K562 (cell line): ENCODE data around the gene BCAR3. TPM values are rescaled to one million over a fixed set of nuclear protein-coding genes. Genes with fewer than 3 reads are reported as not detected.
A peak's percentile ranks its signal among the peaks of the same experiment; 100 is the strongest.

Experiments
- CAMTA2 ChIP-seq: fragments of 250-450 bp; sonication (Bioruptor Pico); conservative IDR thresholded peaks from 2 replicates; pipeline ENCODE4 v1.5.1; 2022
- DNMT1 ChIP-seq: fragments of 450-650 bp; IDR thresholded peaks from 2 replicates; pipeline ENCODE4 v1.6.1; 2016; ENCODE audit warnings: antibody characterized with exemption, mild to moderate bottlenecking
- MAFF ChIP-seq: IDR thresholded peaks from 2 replicates; pipeline ENCODE4 v1.6.1; 2012; ENCODE audit warnings: low read length, improper control_type of control experiment
- MGA ChIP-seq: fragments of 450-650 bp; IDR thresholded peaks from 2 replicates; pipeline ENCODE4 v1.6.1; 2016; ENCODE audit warnings: mild to moderate bottlenecking, moderate library complexity
- NR4A1 ChIP-seq, 2 experiments: fragments of 250-450 bp in 1 of 2; fragments of 450-650 bp in 1 of 2; sonication (Bioruptor Pico) in 1 of 2; IDR thresholded peaks; 2 replicates each; pipeline versions ENCODE4 v1.4.0 to v1.6.1; 2016 to 2020; ENCODE audit warnings: mild to moderate bottlenecking in 2 of 2, missing compliant biosample characterization in 1 of 2, missing genetic modification characterization in 1 of 2, moderate library complexity in 1 of 2
- PRPF4 ChIP-seq: fragments of 200-400 bp; formaldehyde crosslinking; IDR thresholded peaks from one replicate; pipeline ENCODE4 v1.6.1; 2017; ENCODE audit warnings: low read length, low read depth, mild to moderate bottlenecking; ENCODE audit not compliant: insufficient read depth, poor library complexity, severe bottlenecking
- PYGO2 ChIP-seq: fragments of 450-650 bp; IDR thresholded peaks from 2 replicates; pipeline ENCODE4 v1.6.1; 2016; ENCODE audit warnings: mild to moderate bottlenecking, missing genetic modification characterization, moderate library complexity, missing compliant biosample characterization
- SAP30 ChIP-seq: fragments of 200-600 bp; sonication (generic); IDR thresholded peaks from 2 replicates; pipeline ENCODE4 v1.6.1; 2012; ENCODE audit warnings: borderline replicate concordance, low read depth, mild to moderate bottlenecking, moderate library complexity, low read length, control low read depth, inconsistent platforms; ENCODE audit not compliant: insufficient read depth, poor library complexity, severe bottlenecking
- U2AF2 ChIP-seq: fragments of 200-400 bp; formaldehyde crosslinking; optimal IDR thresholded peaks from 2 replicates; pipeline ENCODE3; 2017; ENCODE audit warnings: low read depth, mild to moderate bottlenecking, low read length
- XRCC5 ChIP-seq: fragments of 200-400 bp; formaldehyde crosslinking; IDR thresholded peaks from 2 replicates; pipeline ENCODE4 v1.6.1; 2017; ENCODE audit warnings: low read depth, mild to moderate bottlenecking, low read length
- ZNF639 ChIP-seq, 2 experiments: fragments of 200-800 bp in 1 of 2; sonication (Bioruptor generic) in 1 of 2; sonication (generic) in 1 of 2; formaldehyde crosslinking in 1 of 2; IDR thresholded peaks in 1 of 2; conservative IDR thresholded peaks in 1 of 2; 2 replicates each; pipeline versions ENCODE4 v1.5.0 to v1.6.1; 2016 to 2020; ENCODE audit warnings: missing compliant biosample characterization in 1 of 2, missing genetic modification characterization in 1 of 2, missing genetic modification reagents in 1 of 2
- ZSCAN32 ChIP-seq: fragments of 450-650 bp; formaldehyde crosslinking; IDR thresholded peaks from 2 replicates; pipeline ENCODE4 v1.4.0; 2020; ENCODE audit warnings: mild to moderate bottlenecking, moderate library complexity
- polyA plus RNA-seq, 8 experiments: library from polyadenylated mRNA; depleted of rRNA in 4 of 8; stranded (reverse) in 5 of 8; unstranded in 3 of 8; fragments of >200 nt; fragmentation: Nextera tagmentation in 2 of 8; fragmentation: Illumina TruSeq in 1 of 8; extraction: Ambion mirVana in 2 of 8; extraction: Trizol in 1 of 8; gene quantifications; 2 replicates each; pipeline versions ENCODE4 v1.2.1 to v1.2.3, GENCODE V29; 2011 to 2014; ENCODE audit warnings: inconsistent platforms in 1 of 8, missing spikeins in 1 of 8
- total RNA-seq, 7 experiments: library from RNA; depleted of rRNA in 6 of 7; stranded (reverse); fragments of >200 nt in 6 of 7; fragmentation: Illumina TruSeq in 2 of 7; extraction: Trizol in 2 of 7; gene quantifications; 2 replicates each; pipeline versions ENCODE4 v1.2.1 to v1.2.3, GENCODE V29; 2011 to 2021; ENCODE audit warnings: low replicate concordance in 1 of 7

The BCAR3 gene
- total and polyA plus RNA-seq, 9 of the 15 experiments (the other 6 are each of a cell fraction or from before 2014, with no cell fraction given): 1.8 to 6.3 (median 3.8) TPM

- TF ChIP-seq CAMTA2 (CRISPR knock-in tag): no peak
- TF ChIP-seq MGA: peak; percentile 97
- no peak for TF ChIP-seq NR4A1 (CRISPR knock-in tag; IDR thresholded peaks at IDR 0.05)
- 0 out of 2 replicates have a peak, but pooled peaks have one; percentile 80 for TF ChIP-seq NR4A1 (tag; IDR thresholded peaks at IDR 0.05)
- no peak for TF ChIP-seq U2AF2
- TF ChIP-seq PYGO2 (tag): no peak
- no peak for TF ChIP-seq ZSCAN32 (CRISPR knock-in tag)
- no peak for TF ChIP-seq XRCC5
- TF ChIP-seq SAP30: no peak
- TF ChIP-seq PRPF4: no peak
- no peak; the same call in 1 of the 2 replicates for TF ChIP-seq MAFF
- TF ChIP-seq DNMT1: no peak
- TF ChIP-seq ZNF639 (CRISPR knock-in tag; conservative IDR thresholded peaks at IDR 0.05 in 1 of 2, IDR thresholded peaks at IDR 0.05 in 1 of 2): peak in 1 of 2 experiments; percentile 40; a peak in 1 of 4 replicates
Observed at GRCh38 chr1:93567255-93567918, 114.2 kb downstream of the BCAR3 start (continued).
